KMS-11 (cell line): ENCODE data around the gene TRERF1.

Experiments used
- H2AFZ ChIP-seq: fragments of 200-600 bp; sonication (generic); 2 replicates; pipeline ENCODE4 v1.6.1; 2016; ENCODE audit warnings: antibody characterized with exemption, mixed run types, low read depth
- H3K27ac ChIP-seq: fragments of 200-600 bp; sonication (generic); 2 replicates; pipeline ENCODE4 v1.6.1; 2016; ENCODE audit warnings: mild to moderate bottlenecking, mixed run types
- H3K27me3 ChIP-seq: fragments of 200-600 bp; sonication (generic); 2 replicates; pipeline ENCODE4 v1.6.1; 2017; ENCODE audit warnings: mild to moderate bottlenecking, low read depth, mixed run types, moderate library complexity; ENCODE audit not compliant: insufficient read depth
- H3K36me3 ChIP-seq: fragments of 200-600 bp; sonication (generic); 2 replicates; pipeline ENCODE4 v1.6.1; 2017; ENCODE audit warnings: mild to moderate bottlenecking, mixed run types; ENCODE audit not compliant: insufficient read depth
- H3K4me1 ChIP-seq: fragments of 200-600 bp; sonication (generic); 2 replicates; pipeline ENCODE4 v1.6.1; 2016; ENCODE audit warnings: mild to moderate bottlenecking, low read depth, mixed run types; ENCODE audit not compliant: poor library complexity, severe bottlenecking
- H3K4me2 ChIP-seq: fragments of 200-600 bp; sonication (generic); 2 replicates; pipeline ENCODE4 v1.7.0; 2016; ENCODE audit warnings: mild to moderate bottlenecking, mixed run types
- H3K4me3 ChIP-seq: fragments of 200-600 bp; sonication (generic); IDR thresholded peaks from 2 replicates; pipeline ENCODE4 v1.6.1; 2017; ENCODE audit warnings: low read depth, low read length, mixed read lengths; ENCODE audit not compliant: insufficient read depth
- H3K79me2 ChIP-seq: fragments of 200-600 bp; sonication (generic); 2 replicates; pipeline ENCODE4 v1.6.1; 2016; ENCODE audit warnings: low read depth, mixed run types; ENCODE audit not compliant: insufficient read depth
- H3K9ac ChIP-seq: fragments of 200-600 bp; sonication (generic); 2 replicates; pipeline ENCODE4 v1.6.1; 2016; ENCODE audit warnings: mild to moderate bottlenecking, mixed run types
- H4K20me1 ChIP-seq: fragments of 200-600 bp; sonication (generic); 2 replicates; pipeline ENCODE4 v1.6.1; 2016; ENCODE audit warnings: mild to moderate bottlenecking, mixed run types; ENCODE audit not compliant: insufficient read depth
- TF ChIP-seq, protein P1 (sequence below): fragments of 200-600 bp; sonication (generic); conservative IDR thresholded peaks from 2 replicates; pipeline ENCODE4 v1.6.1; 2017; ENCODE audit warnings: low read depth, mild to moderate bottlenecking, antibody characterized with exemption, low read length, moderate library complexity, mixed read lengths

TRERF1 gene, protein sequence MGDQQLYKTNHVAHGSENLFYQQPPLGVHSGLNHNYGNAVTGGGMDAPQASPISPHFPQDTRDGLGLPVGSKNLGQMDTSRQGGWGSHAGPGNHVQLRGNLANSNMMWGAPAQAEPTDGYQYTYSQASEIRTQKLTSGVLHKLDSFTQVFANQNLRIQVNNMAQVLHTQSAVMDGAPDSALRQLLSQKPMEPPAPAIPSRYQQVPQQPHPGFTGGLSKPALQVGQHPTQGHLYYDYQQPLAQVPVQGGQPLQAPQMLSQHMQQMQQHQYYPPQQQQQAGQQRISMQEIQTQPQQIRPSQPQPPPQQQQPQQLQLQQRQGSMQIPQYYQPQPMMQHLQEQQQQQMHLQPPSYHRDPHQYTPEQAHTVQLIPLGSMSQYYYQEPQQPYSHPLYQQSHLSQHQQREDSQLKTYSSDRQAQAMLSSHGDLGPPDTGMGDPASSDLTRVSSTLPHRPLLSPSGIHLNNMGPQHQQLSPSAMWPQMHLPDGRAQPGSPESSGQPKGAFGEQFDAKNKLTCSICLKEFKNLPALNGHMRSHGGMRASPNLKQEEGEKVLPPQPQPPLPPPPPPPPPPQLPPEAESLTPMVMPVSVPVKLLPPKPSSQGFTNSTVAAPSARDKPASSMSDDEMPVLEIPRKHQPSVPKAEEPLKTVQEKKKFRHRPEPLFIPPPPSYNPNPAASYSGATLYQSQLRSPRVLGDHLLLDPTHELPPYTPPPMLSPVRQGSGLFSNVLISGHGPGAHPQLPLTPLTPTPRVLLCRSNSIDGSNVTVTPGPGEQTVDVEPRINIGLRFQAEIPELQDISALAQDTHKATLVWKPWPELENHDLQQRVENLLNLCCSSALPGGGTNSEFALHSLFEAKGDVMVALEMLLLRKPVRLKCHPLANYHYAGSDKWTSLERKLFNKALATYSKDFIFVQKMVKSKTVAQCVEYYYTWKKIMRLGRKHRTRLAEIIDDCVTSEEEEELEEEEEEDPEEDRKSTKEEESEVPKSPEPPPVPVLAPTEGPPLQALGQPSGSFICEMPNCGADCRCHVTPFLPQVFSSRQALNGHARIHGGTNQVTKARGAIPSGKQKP (N-terminal part only)

DNA sequence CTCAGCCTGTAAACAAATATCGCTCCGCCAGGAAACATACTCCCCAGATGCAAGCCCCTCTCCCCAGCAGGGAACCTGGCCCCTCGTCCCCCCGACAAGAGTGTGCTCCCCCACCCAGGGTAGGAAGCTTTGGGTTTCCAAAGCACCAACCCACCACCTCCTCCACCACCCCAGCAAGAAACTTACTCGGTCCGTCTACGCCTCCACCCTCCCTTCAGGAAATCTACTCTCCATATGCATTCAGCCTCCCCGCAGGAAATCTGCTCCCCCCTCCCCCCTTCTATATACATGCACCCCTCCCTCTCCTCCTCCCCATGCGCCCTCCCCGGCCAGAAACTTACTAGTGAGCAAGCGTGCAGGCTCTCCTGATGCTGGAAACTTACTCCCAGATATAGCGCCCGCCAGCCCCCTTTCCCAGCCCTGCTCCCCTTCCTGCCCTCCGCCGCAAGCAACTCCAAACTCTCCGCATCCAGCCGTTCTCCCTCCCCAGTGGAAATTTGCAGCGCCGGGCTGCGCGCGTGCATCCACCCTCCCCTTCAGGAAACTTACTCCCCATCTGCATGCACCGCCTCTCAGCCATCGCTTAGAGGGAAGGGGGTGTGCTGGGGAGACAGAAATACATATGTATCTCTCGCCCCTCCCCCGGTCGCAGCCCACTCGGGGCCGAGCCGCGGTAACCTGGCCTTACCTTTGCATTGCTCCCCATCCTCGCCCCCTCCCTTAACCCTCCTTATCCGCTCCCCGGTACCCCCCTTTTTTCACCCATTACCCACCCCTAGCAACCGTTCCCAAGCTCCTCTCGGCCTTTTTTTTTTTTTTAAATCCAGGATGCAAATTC, at the start of gene TRERF1:
Gene TRERF1, minus strand, starts transcription at position 594 of the 838 bp plus-strand sequence. CDS start 182,336 bp downstream, outside the sequence.
- H3K4me2 ChIP-seq, result peak within 1 kb of the TSS; percentile 94
- TF ChIP-seq, protein P1, sequence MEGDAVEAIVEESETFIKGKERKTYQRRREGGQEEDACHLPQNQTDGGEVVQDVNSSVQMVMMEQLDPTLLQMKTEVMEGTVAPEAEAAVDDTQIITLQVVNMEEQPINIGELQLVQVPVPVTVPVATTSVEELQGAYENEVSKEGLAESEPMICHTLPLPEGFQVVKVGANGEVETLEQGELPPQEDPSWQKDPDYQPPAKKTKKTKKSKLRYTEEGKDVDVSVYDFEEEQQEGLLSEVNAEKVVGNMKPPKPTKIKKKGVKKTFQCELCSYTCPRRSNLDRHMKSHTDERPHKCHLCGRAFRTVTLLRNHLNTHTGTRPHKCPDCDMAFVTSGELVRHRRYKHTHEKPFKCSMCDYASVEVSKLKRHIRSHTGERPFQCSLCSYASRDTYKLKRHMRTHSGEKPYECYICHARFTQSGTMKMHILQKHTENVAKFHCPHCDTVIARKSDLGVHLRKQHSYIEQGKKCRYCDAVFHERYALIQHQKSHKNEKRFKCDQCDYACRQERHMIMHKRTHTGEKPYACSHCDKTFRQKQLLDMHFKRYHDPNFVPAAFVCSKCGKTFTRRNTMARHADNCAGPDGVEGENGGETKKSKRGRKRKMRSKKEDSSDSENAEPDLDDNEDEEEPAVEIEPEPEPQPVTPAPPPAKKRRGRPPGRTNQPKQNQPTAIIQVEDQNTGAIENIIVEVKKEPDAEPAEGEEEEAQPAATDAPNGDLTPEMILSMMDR, result no peak
- no peaks in the 10 kb centered on the region for H3K27me3 ChIP-seq
- peaks cover 14% of the 10 kb centered on the region for H3K4me1 ChIP-seq
- H3K27ac ChIP-seq, result peak within 1 kb of the TSS; percentile 97
- no peaks in the 10 kb centered on the region for H3K36me3 ChIP-seq
- no peaks in the 10 kb centered on the region for H4K20me1 ChIP-seq
- H3K4me3 ChIP-seq, result no peak within 1 kb of the TSS
- H2AFZ ChIP-seq, result peak within 1 kb of the TSS; percentile 93
- peak within 1 kb of the TSS; percentile 97 for H3K9ac ChIP-seq
- peaks cover 36% of the 10 kb centered on the region for H3K79me2 ChIP-seq

DNA sequence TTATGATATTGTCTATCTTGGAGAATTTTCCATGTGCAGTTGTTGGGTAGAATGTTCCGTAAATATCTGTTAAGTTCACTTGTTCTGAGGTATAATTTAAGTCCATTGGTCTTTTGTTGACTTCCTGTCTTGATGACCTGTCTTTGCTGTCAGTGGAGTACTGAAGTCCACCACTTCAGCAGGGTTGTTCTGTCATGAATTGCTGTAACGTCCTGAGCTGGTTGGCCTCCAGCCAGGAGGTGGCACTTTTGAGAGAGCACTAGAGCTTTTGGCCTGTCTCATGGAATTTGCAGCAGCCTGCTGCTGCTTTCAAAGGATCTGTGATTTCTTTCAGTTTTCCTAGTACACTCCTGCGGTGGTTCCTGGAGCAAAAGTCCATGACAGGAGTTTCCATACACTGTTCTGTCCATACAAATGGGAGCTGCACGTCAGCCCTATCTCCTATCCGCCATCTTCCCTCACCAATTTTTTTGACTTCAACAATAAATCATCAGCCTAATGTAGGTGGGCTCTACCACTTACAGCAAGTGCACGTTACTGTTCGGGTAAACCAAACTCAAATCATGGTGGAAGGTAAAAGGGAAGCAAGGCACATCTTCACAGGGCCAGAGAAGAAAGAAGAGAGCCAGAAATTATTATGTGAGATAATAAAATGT, 46.9 kb upstream of the TRERF1 start:
- Histone ChIP-seq H3K27me3 (no peaks in the 10 kb centered on the region), H3K4me3 (no peak overlapping the region), H4K20me1 (no peaks in the 10 kb centered on the region), H2AFZ (no peak overlapping the region), H3K36me3 (no peaks in the 10 kb centered on the region), H3K9ac (no peak overlapping the region), H3K4me2 (no peak overlapping the region), H3K79me2 (no peaks in the 10 kb centered on the region), H3K27ac (no peak overlapping the region), H3K4me1 (no peaks in the 10 kb centered on the region)
- TF ChIP-seq, protein P1, result no peak

DNA sequence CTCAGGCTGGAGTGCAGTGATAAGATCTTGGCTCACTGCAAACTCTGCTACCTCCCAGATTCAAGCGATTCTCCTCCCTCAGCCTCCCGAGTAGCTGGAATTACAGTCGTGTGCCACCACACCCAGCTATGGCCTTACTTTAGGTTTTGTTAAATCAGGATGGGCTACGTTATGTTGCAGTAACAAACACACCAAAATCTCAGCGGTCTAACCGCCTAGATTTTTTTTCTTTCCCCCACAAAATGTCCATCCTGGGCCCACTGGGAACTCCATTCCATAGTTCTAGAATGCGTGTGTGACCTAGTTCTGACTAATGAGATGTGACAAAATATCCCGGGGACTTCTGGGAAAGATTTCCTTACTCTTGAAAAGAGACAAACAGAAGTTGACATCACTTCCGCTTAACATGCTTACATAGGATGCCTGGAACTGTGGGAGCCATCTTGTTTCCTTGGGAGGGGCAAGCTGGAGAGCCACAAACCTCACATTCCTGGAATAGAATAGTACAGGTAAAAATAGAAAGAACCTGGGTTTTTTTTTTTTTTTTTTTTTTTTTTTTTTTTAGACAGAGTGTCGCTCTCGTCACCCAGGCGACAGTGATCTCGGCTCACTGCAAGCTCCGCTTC, 42.3 kb upstream of the TRERF1 start:
- Histone ChIP-seq H3K4me2 (no peak overlapping the region), H3K4me1 (no peaks in the 10 kb centered on the region), H2AFZ (no peak overlapping the region), H3K36me3 (no peaks in the 10 kb centered on the region), H3K27ac (no peak overlapping the region), H4K20me1 (no peaks in the 10 kb centered on the region), H3K27me3 (no peaks in the 10 kb centered on the region), H3K79me2 (no peaks in the 10 kb centered on the region), H3K9ac (no peak overlapping the region), H3K4me3 (no peak overlapping the region)
- TF ChIP-seq, protein P1, result no peak
